ENCODE measurements around the gene TRAPPC12. TPM values are rescaled to one million over a fixed set of nuclear protein-coding genes. Genes with fewer than 3 reads are reported as not detected.

The TRAPPC12 gene
- polyA plus RNA-seq, 1 donor from 2014 or later, result 76.2 TPM

- TF ChIP-seq EZH2 (IDR thresholded peaks at IDR 0.05; ENCODE audit: borderline replicate concordance, insufficient read depth, low read length, poor library complexity, severe bottlenecking) (no peak), REST (IDR thresholded peaks at IDR 0.05; ENCODE audit: borderline replicate concordance) (no peak)
- Histone ChIP-seq H3K27me3 (ENCODE audit: insufficient read depth, low read depth, low read length) (no peaks in the 10 kb centered on the region), H3K4me3 (ENCODE audit: low read length) (no peak overlapping the region), H3K9me3 (ENCODE audit: low read length) (no peaks in the 10 kb centered on the region), H3K79me2 (replicated peaks; ENCODE audit: insufficient read depth, low read length) (no peaks in the 10 kb centered on the region), H3F3A (ENCODE audit: insufficient read depth, low read length, poor library complexity, severe bottlenecking) (no peaks in the 10 kb centered on the region), H3K36me3 (ENCODE audit: insufficient read depth, low read length) (peaks cover 17% of the 10 kb centered on the region), H3K9ac (ENCODE audit: low read length) (no peak overlapping the region), H4K20me1 (ENCODE audit: insufficient read depth) (no peaks in the 10 kb centered on the region), H3K9me2 (ENCODE audit: insufficient read depth, low read length) (no peaks in the 10 kb centered on the region), H3K4me2 (ENCODE audit: low read length) (no peak overlapping the region), H2AFZ (ENCODE audit: low read depth, low read length) (no peak overlapping the region), H3K27ac (ENCODE audit: low read length) (no peak overlapping the region)
Observed at GRCh38 chr2:3443083-3443482, 63.6 kb downstream of the TRAPPC12 start.

- Histone ChIP-seq H3K4me3 (ENCODE audit: low read length) (no peak overlapping the region), H3K27ac (ENCODE audit: low read length) (no peak overlapping the region), H3K27me3 (ENCODE audit: insufficient read depth, low read depth, low read length) (no peaks in the 10 kb centered on the region), H3K79me2 (replicated peaks; ENCODE audit: insufficient read depth, low read length) (no peaks in the 10 kb centered on the region), H3K36me3 (ENCODE audit: insufficient read depth, low read length) (peaks cover 17% of the 10 kb centered on the region), H3F3A (ENCODE audit: insufficient read depth, low read length, poor library complexity, severe bottlenecking) (no peaks in the 10 kb centered on the region), H4K20me1 (ENCODE audit: insufficient read depth) (no peaks in the 10 kb centered on the region), H3K9me2 (ENCODE audit: insufficient read depth, low read length) (no peaks in the 10 kb centered on the region), H3K9ac (ENCODE audit: low read length) (no peak overlapping the region), H3K4me2 (ENCODE audit: low read length) (no peak overlapping the region), H3K9me3 (ENCODE audit: low read length) (no peaks in the 10 kb centered on the region), H2AFZ (ENCODE audit: low read depth, low read length) (no peak overlapping the region)
- no peak for TF ChIP-seq REST (IDR thresholded peaks at IDR 0.05; ENCODE audit: borderline replicate concordance)
- no peak for TF ChIP-seq MXI1 (conservative IDR thresholded peaks at IDR 0.05; ENCODE audit: poor library complexity, severe bottlenecking)
- TF ChIP-seq EP300 (conservative IDR thresholded peaks at IDR 0.05; ENCODE audit: poor library complexity, severe bottlenecking), result no peak
- no peak for TF ChIP-seq SMC3 (conservative IDR thresholded peaks at IDR 0.05; ENCODE audit: poor library complexity)
Observed at GRCh38 chr2:3443506-3444084, 64.1 kb downstream of the TRAPPC12 start.

- H3K27me3 ChIP-seq (ENCODE audit: insufficient read depth, low read depth, low read length), result no peaks in the 10 kb centered on the region
- H3K9ac ChIP-seq (ENCODE audit: low read length), result no peak overlapping the region
- no peak overlapping the region for H3K4me3 ChIP-seq (ENCODE audit: low read length)
- TF ChIP-seq RAD21 (conservative IDR thresholded peaks at IDR 0.05) (no peak), TAF1 (IDR thresholded peaks at IDR 0.05; ENCODE audit: low read depth) (no peak), EZH2 (IDR thresholded peaks at IDR 0.05; ENCODE audit: borderline replicate concordance, insufficient read depth, low read length, poor library complexity, severe bottlenecking) (no peak), SMC3 (conservative IDR thresholded peaks at IDR 0.05; ENCODE audit: poor library complexity) (no peak), CTCF (IDR thresholded peaks at IDR 0.05; ENCODE audit: poor library complexity, severe bottlenecking) (no peak), MXI1 (conservative IDR thresholded peaks at IDR 0.05; ENCODE audit: poor library complexity, severe bottlenecking) (no peak), REST (IDR thresholded peaks at IDR 0.05; ENCODE audit: borderline replicate concordance) (no peak), EP300 (conservative IDR thresholded peaks at IDR 0.05; ENCODE audit: poor library complexity, severe bottlenecking) (no peak)
- H3K27ac ChIP-seq (ENCODE audit: low read length), result no peak overlapping the region
- H3K36me3 ChIP-seq (ENCODE audit: insufficient read depth, low read length), result peaks cover 17% of the 10 kb centered on the region
- no peaks in the 10 kb centered on the region for H4K20me1 ChIP-seq (ENCODE audit: insufficient read depth)
- no peaks in the 10 kb centered on the region for H3F3A ChIP-seq (ENCODE audit: insufficient read depth, low read length, poor library complexity, severe bottlenecking)
- H2AFZ ChIP-seq (ENCODE audit: low read depth, low read length), result no peak overlapping the region
- H3K4me2 ChIP-seq (ENCODE audit: low read length), result no peak overlapping the region
- H3K79me2 ChIP-seq (replicated peaks; ENCODE audit: insufficient read depth, low read length), result no peaks in the 10 kb centered on the region
- no peaks in the 10 kb centered on the region for H3K9me2 ChIP-seq (ENCODE audit: insufficient read depth, low read length)
- H3K9me3 ChIP-seq (ENCODE audit: low read length), result no peaks in the 10 kb centered on the region
Observed at GRCh38 chr2:3445891-3446290, 66.4 kb downstream of the TRAPPC12 start.
